PFSK-1 (cell line): ENCODE data around the gene MCRIP2.

ENCODE experiments used
- FOXP2 ChIP-seq: optimal IDR thresholded peaks from 2 replicates; pipeline ENCODE3; 2011; ENCODE audit warnings: borderline replicate concordance, control low read depth, inconsistent platforms; ENCODE audit not compliant: insufficient read depth; ENCODE audit errors: extremely low read length, extremely low read depth
- POLR2AphosphoS5 ChIP-seq: IDR thresholded peaks from 2 replicates; pipeline ENCODE4 v1.6.1; 2012; ENCODE audit warnings: low read depth, mild to moderate bottlenecking, control low read depth, low read length, moderate library complexity
- REST ChIP-seq, 2 experiments: IDR thresholded peaks; 2 replicates each; pipeline versions ENCODE4 v1.6.1 to v1.8.0; 2011 to 2012; ENCODE audit warnings: low read depth in 2 of 2, low read length in 2 of 2, control low read depth in 1 of 2, inconsistent platforms in 1 of 2, mild to moderate bottlenecking in 1 of 2, moderate library complexity in 1 of 2; ENCODE audit not compliant: insufficient read depth in 1 of 2
- SIN3A ChIP-seq: IDR thresholded peaks from 2 replicates; pipeline ENCODE4 v1.6.1; 2012; ENCODE audit warnings: mild to moderate bottlenecking, low read length, moderate library complexity, borderline replicate concordance; ENCODE audit not compliant: insufficient read depth
- TAF1 ChIP-seq: IDR thresholded peaks from 2 replicates; pipeline ENCODE4 v1.6.1; 2012; ENCODE audit warnings: low read length, control low read depth, borderline replicate concordance; ENCODE audit not compliant: insufficient read depth

MCRIP2 gene

DNA sequence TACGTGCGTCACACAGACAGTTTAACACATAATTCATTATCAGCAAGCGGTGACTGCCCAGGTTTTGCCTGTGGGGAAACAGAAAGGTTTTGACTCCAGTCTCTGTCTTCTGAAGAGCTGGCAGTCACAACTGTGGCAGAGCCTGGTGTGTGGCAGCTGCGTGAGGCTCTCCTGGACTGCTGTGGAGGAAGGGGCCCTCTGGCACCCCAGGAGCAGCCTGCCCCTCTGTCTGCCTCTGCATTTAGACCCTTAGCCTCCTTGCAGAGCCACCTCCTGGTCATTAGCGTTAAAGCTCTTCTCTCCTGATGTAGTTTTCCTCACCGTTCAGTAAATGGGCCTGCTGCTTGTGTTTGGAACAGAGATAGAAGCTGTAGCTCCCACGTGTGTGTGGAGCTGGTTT, 40.8 kb upstream of the MCRIP2 start:
- TF ChIP-seq POLR2AphosphoS5 (no peak), SIN3A (no peak), REST (IDR thresholded peaks at IDR 0.05; ENCODE audit: insufficient read depth in 1 of 2, low read depth in 2 of 2, low read length in 2 of 2) (no peak), FOXP2 (no peak), TAF1 (no peak)

- TF ChIP-seq SIN3A (no peak), TAF1 (no peak), FOXP2 (no peak), REST (IDR thresholded peaks at IDR 0.05; ENCODE audit: insufficient read depth in 1 of 2, low read depth in 2 of 2, low read length in 2 of 2) (no peak), POLR2AphosphoS5 (no peak)
Measured at GRCh38 chr16:603933-604332, 37.7 kb upstream of the MCRIP2 start.

GRCh38 chr16:606656-607307, 34.8 kb upstream of the MCRIP2 start:
- TF ChIP-seq FOXP2 (no peak), SIN3A (no peak), TAF1 (no peak), REST (IDR thresholded peaks at IDR 0.05; ENCODE audit: insufficient read depth in 1 of 2, low read depth in 2 of 2, low read length in 2 of 2) (no peak), POLR2AphosphoS5 (no peak)

DNA sequence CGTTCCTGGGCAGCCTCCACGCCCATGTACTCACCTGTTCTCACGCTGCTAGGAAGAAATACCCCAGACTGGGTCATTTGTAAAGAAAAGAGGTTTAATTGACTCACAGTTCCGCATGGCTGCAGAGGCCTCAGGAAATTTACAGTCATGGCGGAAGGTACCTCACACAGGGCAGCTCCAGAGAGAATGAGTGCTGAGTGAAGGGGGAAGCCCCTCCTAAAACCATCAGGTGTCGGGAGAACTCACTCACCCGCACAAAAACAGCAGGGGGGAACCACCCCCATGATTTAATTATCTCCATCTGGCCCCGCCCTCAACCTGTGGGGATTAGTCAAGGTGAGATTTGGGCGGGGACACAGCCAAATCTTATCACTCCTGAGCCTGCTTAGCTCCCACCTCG, 33.6 kb upstream of the MCRIP2 start:
- no peak for TF ChIP-seq REST (IDR thresholded peaks at IDR 0.05; ENCODE audit: insufficient read depth in 1 of 2, low read depth in 2 of 2, low read length in 2 of 2)
- TF ChIP-seq SIN3A: no peak
- no peak for TF ChIP-seq TAF1
- TF ChIP-seq POLR2AphosphoS5: no peak
- no peak for TF ChIP-seq FOXP2

- TF ChIP-seq FOXP2 (no peak), REST (IDR thresholded peaks at IDR 0.05; ENCODE audit: insufficient read depth in 1 of 2, low read depth in 2 of 2, low read length in 2 of 2) (no peak), TAF1 (no peak), SIN3A (no peak), POLR2AphosphoS5 (no peak)
Measured at GRCh38 chr16:609316-609715, 32.3 kb upstream of the MCRIP2 start.
